ENCODE data around the gene HPSE2.
"Not testable (repeated sequence)": the region's sequence is repeated elsewhere in the genome, so short reads cannot be mapped to it uniquely, and the experiment has no call there.

HPSE2 gene

DNA sequence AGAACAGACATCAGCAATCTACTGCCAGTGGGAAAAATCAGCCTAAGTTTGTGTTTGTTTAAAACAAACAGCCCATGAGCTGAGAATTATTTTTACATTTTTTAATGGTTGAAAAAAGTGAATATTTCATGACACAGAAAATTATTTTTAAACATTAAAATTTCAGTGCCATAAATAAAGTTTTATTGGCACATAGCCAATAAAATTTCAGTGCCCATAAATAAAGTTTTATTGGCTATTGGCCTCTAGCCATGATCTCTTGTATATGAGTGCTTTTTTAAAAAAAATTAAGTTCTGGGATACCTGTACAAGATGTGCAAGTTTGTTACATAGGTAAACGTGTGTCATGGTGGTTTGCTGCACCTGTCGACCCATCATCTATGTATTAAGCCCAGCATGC is 305.9 kb downstream of the HPSE2 start:
- Mint-ChIP-seq H3K9me3 (ENCODE audit: low read depth) (peaks cover 8% of the 10 kb centered on the region), H3K27me3 (no peaks in the 10 kb centered on the region), H3K27ac (no peak overlapping the region), H3K4me1 (ENCODE audit: low read depth) (no peaks in the 10 kb centered on the region), H3K36me3 (no peaks in the 10 kb centered on the region), H3K4me3 (no peak overlapping the region)

- Mint-ChIP-seq H3K27me3 (no peaks in the 10 kb centered on the region), H3K4me1 (ENCODE audit: low read depth) (no peaks in the 10 kb centered on the region), H3K4me3 (no peak overlapping the region), H3K27ac (no peak overlapping the region), H3K36me3 (no peaks in the 10 kb centered on the region), H3K9me3 (ENCODE audit: low read depth) (no peaks in the 10 kb centered on the region)
Observed at GRCh38 chr10:98925651-98926050, 310.0 kb downstream of the HPSE2 start.

- H3K4me3 Mint-ChIP-seq, result no peak overlapping the region
- no peaks in the 10 kb centered on the region for H3K9me3 Mint-ChIP-seq (ENCODE audit: low read depth)
- no peaks in the 10 kb centered on the region for H3K36me3 Mint-ChIP-seq
- H3K27ac Mint-ChIP-seq, result no peak overlapping the region
- H3K4me1 Mint-ChIP-seq (ENCODE audit: low read depth), result no peaks in the 10 kb centered on the region
- H3K27me3 Mint-ChIP-seq, result no peaks in the 10 kb centered on the region
Observed at GRCh38 chr10:98924526-98924925, 311.1 kb downstream of the HPSE2 start.

- H3K27ac Mint-ChIP-seq, result no peak overlapping the region
- no peaks in the 10 kb centered on the region for H3K27me3 Mint-ChIP-seq
- H3K4me3 Mint-ChIP-seq, result no peak overlapping the region
- H3K4me1 Mint-ChIP-seq (ENCODE audit: low read depth), result no peaks in the 10 kb centered on the region
- no peaks in the 10 kb centered on the region for H3K36me3 Mint-ChIP-seq
- no peaks in the 10 kb centered on the region for H3K9me3 Mint-ChIP-seq (ENCODE audit: low read depth)
Observed at GRCh38 chr10:98921316-98921715, 314.3 kb downstream of the HPSE2 start.

DNA sequence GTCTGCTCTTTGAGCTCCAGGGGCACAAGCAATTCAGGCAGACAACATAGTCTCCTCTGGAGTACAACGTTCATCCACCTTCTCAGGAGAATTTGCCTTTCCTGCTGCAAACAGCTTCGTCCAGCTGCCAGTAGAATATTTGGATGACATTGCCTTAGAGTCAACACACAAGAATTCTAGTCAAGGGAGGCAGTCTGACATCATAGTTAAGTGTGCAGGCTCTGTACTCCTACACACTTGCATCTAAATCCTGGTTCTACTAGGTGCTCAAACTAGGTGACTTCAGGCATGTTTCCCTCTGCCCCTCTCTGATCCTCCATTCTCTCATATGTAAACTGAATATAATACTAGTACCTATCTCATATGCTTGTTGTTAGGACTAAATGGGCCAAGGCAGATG is 314.8 kb downstream of the HPSE2 start:
- no peaks in the 10 kb centered on the region for H3K4me1 Mint-ChIP-seq (ENCODE audit: low read depth)
- H3K27ac Mint-ChIP-seq, result no peak overlapping the region
- H3K36me3 Mint-ChIP-seq, result no peaks in the 10 kb centered on the region
- H3K4me3 Mint-ChIP-seq, result no peak overlapping the region
- H3K9me3 Mint-ChIP-seq (ENCODE audit: low read depth), result no peaks in the 10 kb centered on the region
- no peaks in the 10 kb centered on the region for H3K27me3 Mint-ChIP-seq

DNA sequence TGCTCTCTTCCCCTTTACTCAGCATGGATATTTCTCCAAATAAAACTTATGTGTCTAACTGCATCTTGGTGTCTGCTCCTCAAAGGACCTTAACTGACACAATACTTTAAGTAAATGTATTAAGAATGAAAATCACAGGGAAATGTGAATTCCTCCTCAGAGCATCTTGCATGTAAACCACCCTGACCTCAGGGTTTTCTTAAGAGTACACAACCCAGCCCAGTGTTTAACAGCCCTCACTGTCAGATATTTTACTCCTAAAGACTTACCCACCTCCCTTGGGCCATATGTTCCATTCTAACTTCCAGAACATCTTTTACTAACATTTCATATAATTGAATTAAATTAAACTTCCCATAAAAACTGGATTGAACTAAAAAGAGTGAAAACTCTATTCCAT is 315.3 kb downstream of the HPSE2 start:
- Mint-ChIP-seq H3K4me3 (no peak overlapping the region), H3K9me3 (ENCODE audit: low read depth) (no peaks in the 10 kb centered on the region), H3K36me3 (no peaks in the 10 kb centered on the region), H3K27me3 (no peaks in the 10 kb centered on the region), H3K4me1 (ENCODE audit: low read depth) (no peaks in the 10 kb centered on the region), H3K27ac (no peak overlapping the region)

DNA sequence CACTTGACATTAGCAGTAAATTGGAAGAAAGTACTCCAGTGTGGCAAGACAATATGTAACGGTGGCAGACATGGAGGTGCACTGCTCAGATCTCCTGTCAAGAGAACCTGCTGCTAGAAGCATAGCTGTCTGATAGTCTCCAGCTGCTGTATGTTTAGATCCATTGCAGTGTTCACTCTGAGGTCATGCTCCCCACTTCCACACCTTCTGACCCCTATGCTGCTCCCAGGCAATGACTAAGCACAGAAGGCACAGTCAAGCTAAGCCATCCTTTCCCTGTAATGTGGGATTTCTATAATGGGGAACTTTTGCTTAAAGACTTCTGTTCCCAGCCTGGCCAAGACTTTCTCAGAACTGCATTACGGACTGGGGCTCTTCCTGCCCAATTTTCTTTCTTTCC is 315.8 kb downstream of the HPSE2 start:
- Mint-ChIP-seq H3K36me3 (no peaks in the 10 kb centered on the region), H3K4me3 (no peak overlapping the region), H3K4me1 (ENCODE audit: low read depth) (no peaks in the 10 kb centered on the region), H3K9me3 (ENCODE audit: low read depth) (no peaks in the 10 kb centered on the region), H3K27me3 (no peaks in the 10 kb centered on the region), H3K27ac (no peak overlapping the region)

- no peaks in the 10 kb centered on the region for H3K36me3 Mint-ChIP-seq
- no peaks in the 10 kb centered on the region for H3K4me1 Mint-ChIP-seq (ENCODE audit: low read depth)
- no peaks in the 10 kb centered on the region for H3K27me3 Mint-ChIP-seq
- no peaks in the 10 kb centered on the region for H3K9me3 Mint-ChIP-seq (ENCODE audit: low read depth)
- H3K27ac Mint-ChIP-seq, result no peak overlapping the region
- no peak overlapping the region for H3K4me3 Mint-ChIP-seq
Observed at GRCh38 chr10:98917828-98918227, 317.8 kb downstream of the HPSE2 start.

DNA sequence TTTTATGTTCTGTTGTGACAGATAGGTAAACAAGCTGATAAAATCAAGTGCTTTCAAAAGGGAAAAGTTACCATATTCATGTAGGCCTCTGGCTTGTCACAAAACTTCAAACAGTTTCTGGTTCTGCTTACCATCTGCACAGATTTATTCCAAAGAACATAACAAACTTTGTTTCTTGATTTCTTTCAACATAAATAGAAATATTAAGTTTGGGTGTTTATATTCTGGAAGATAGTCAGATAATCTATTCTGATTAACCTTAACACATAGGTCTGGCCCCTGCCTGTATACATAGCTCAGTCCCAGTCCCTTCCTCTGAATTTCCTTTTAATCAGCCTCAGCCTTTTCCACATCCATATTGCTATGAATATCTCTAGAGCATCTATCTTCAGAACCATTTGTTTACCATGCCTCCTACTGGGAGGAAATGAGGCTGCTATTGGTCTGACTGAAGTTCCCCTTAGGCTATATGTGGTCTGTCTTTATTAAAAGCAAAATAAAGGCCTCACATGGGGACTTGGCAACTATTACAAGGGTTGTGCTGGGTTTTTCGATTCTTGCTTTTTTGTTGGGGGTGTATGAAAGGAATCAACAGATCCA is 319.0 kb downstream of the HPSE2 start:
- Mint-ChIP-seq H3K27ac (no peak overlapping the region), H3K9me3 (ENCODE audit: low read depth) (no peaks in the 10 kb centered on the region), H3K27me3 (no peaks in the 10 kb centered on the region), H3K4me3 (no peak overlapping the region), H3K4me1 (ENCODE audit: low read depth) (no peaks in the 10 kb centered on the region), H3K36me3 (no peaks in the 10 kb centered on the region)

- Mint-ChIP-seq H3K4me3 (no peak overlapping the region), H3K9me3 (ENCODE audit: low read depth) (no peaks in the 10 kb centered on the region), H3K27ac (no peak overlapping the region), H3K4me1 (ENCODE audit: low read depth) (no peaks in the 10 kb centered on the region), H3K36me3 (no peaks in the 10 kb centered on the region), H3K27me3 (no peaks in the 10 kb centered on the region)
Observed at GRCh38 chr10:98915911-98916310, 319.7 kb downstream of the HPSE2 start.

GRCh38 chr10:98910546-98910945 is 325.1 kb downstream of the HPSE2 start:
- Mint-ChIP-seq H3K27me3 (peaks cover 2% of the 10 kb centered on the region), H3K4me1 (ENCODE audit: low read depth) (no peaks in the 10 kb centered on the region), H3K9me3 (ENCODE audit: low read depth) (no peaks in the 10 kb centered on the region), H3K36me3 (no peaks in the 10 kb centered on the region), H3K27ac (no peak overlapping the region), H3K4me3 (no peak overlapping the region)

GRCh38 chr10:98910048-98910447 is 325.6 kb downstream of the HPSE2 start:
- Mint-ChIP-seq H3K27ac (no peak overlapping the region), H3K27me3 (peaks cover 2% of the 10 kb centered on the region), H3K4me3 (no peak overlapping the region), H3K4me1 (ENCODE audit: low read depth) (no peaks in the 10 kb centered on the region), H3K36me3 (no peaks in the 10 kb centered on the region), H3K9me3 (ENCODE audit: low read depth) (no peaks in the 10 kb centered on the region)

GRCh38 chr10:98908868-98909267 is 326.8 kb downstream of the HPSE2 start:
- Mint-ChIP-seq H3K27ac (no peak overlapping the region), H3K27me3 (peaks cover 2% of the 10 kb centered on the region), H3K4me3 (no peak overlapping the region)

GRCh38 chr10:98908247-98908646 is 327.4 kb downstream of the HPSE2 start:
- not testable (repeated sequence) for H3K9me3 Mint-ChIP-seq (ENCODE audit: low read depth); H3K4me1 Mint-ChIP-seq (ENCODE audit: low read depth); H3K4me3 Mint-ChIP-seq; H3K27ac Mint-ChIP-seq; H3K36me3 Mint-ChIP-seq; H3K27me3 Mint-ChIP-seq

More at GRCh38 chr10:98908868-98909267, 326.8 kb downstream of the HPSE2 start:
- H3K9me3 Mint-ChIP-seq (ENCODE audit: low read depth), result no peaks in the 10 kb centered on the region
- no peaks in the 10 kb centered on the region for H3K36me3 Mint-ChIP-seq
- no peaks in the 10 kb centered on the region for H3K4me1 Mint-ChIP-seq (ENCODE audit: low read depth)

DNA sequence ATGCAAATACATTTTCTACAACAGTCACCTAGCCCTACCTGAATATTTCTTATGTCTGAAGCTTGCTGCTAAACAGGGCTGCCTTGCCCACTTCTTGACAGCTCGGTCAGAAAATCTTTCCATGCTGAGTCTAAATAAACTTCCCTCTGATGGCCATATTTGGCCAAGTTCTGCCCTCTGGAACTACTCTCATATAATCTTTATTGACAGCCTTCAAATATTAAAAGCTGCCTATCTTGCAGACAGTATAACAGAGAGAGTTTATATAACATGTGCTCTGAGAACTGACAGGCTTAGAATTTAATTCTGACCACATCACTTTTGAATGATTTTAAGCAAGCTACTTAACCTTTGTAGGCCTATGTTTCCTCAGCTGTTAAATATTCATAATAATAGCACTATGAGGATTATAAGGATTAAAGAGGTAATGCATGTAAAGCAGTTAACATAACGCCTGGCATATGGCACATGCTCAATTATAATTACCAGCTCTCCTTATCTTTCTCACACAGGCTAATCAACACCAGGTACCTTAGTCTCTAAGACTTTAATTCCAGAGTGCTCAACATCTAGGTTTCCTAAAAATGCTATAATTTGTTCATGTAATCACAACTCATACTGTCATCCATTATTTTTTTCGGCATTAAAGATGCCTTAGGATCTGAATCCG is 334.1 kb downstream of the HPSE2 start:
- H3K36me3 Mint-ChIP-seq, result no peaks in the 10 kb centered on the region
- no peaks in the 10 kb centered on the region for H3K4me1 Mint-ChIP-seq (ENCODE audit: low read depth)
- no peaks in the 10 kb centered on the region for H3K9me3 Mint-ChIP-seq (ENCODE audit: low read depth)
- H3K27me3 Mint-ChIP-seq, result peaks cover 1% of the 10 kb centered on the region
- no peak overlapping the region for H3K4me3 Mint-ChIP-seq
- no peak overlapping the region for H3K27ac Mint-ChIP-seq

- H3K36me3 Mint-ChIP-seq, result no peaks in the 10 kb centered on the region
- H3K4me1 Mint-ChIP-seq (ENCODE audit: low read depth), result no peaks in the 10 kb centered on the region
- no peak overlapping the region for H3K27ac Mint-ChIP-seq
- H3K27me3 Mint-ChIP-seq, result peaks cover 1% of the 10 kb centered on the region
- no peak overlapping the region for H3K4me3 Mint-ChIP-seq
- H3K9me3 Mint-ChIP-seq (ENCODE audit: low read depth), result peaks cover 8% of the 10 kb centered on the region
Observed at GRCh38 chr10:98899018-98899417, 336.6 kb downstream of the HPSE2 start.
